OCI-LY1 (cell line): ENCODE measurements around the gene CYB5RL.

ENCODE experiments used
- H2AFZ ChIP-seq: fragments of 200-600 bp; sonication (generic), shearing (Covaris generic); 2 replicates; pipeline ENCODE4 v1.6.0; 2014; ENCODE audit warnings: antibody characterized with exemption, mild to moderate bottlenecking, low read length
- H3F3A ChIP-seq: fragments of 200-600 bp; sonication (generic), shearing (Covaris generic); 2 replicates; pipeline ENCODE4 v1.6.0; 2014; ENCODE audit warnings: mild to moderate bottlenecking, antibody characterized with exemption, low read length, moderate library complexity; ENCODE audit not compliant: insufficient read depth
- H3K27ac ChIP-seq: fragments of 200-600 bp; sonication (generic); 2 replicates; pipeline ENCODE4 v1.5.1; 2014; ENCODE audit warnings: low read length, mixed run types, mild to moderate bottlenecking, low read depth; ENCODE audit not compliant: poor library complexity, severe bottlenecking
- H3K27me3 ChIP-seq: fragments of 200-600 bp; sonication (generic); 2 replicates; pipeline ENCODE4 v1.6.0; 2014; ENCODE audit warnings: antibody characterized with exemption, mild to moderate bottlenecking, low read length, moderate library complexity; ENCODE audit not compliant: insufficient read depth
- H3K36me3 ChIP-seq: fragments of 200-600 bp; sonication (generic); 2 replicates; pipeline ENCODE4 v1.6.1; 2014; ENCODE audit warnings: mild to moderate bottlenecking, antibody characterized with exemption, low read length, moderate library complexity, mixed read lengths; ENCODE audit not compliant: insufficient read depth
- H3K4me1 ChIP-seq: fragments of 200-600 bp; sonication (generic); 2 replicates; pipeline ENCODE4 v1.5.1; 2014; ENCODE audit warnings: mild to moderate bottlenecking, low read length, moderate library complexity; ENCODE audit not compliant: insufficient read depth, severe bottlenecking
- H3K4me2 ChIP-seq: fragments of 200-600 bp; sonication (generic), shearing (Covaris generic); 2 replicates; pipeline ENCODE4 v1.6.1; 2014; ENCODE audit warnings: low read length
- H3K4me3 ChIP-seq: fragments of 200-600 bp; sonication (generic); 2 replicates; pipeline ENCODE4 v1.5.1; 2014; ENCODE audit warnings: low read length, low read depth, mild to moderate bottlenecking, mixed read lengths; ENCODE audit not compliant: poor library complexity, severe bottlenecking
- H3K79me2 ChIP-seq: fragments of 200-600 bp; shearing (Covaris generic); 2 replicates; pipeline ENCODE4 v1.6.1; 2016; ENCODE audit warnings: mixed run types, low read length, mixed read lengths; ENCODE audit not compliant: insufficient read depth
- H3K9ac ChIP-seq: fragments of 200-600 bp; sonication (generic), shearing (Covaris generic); 2 replicates; pipeline ENCODE4 v1.6.1; 2014; ENCODE audit warnings: mild to moderate bottlenecking, low read length, mixed read lengths
- H3K9me2 ChIP-seq: fragments of 200-600 bp; sonication (generic), shearing (Covaris generic); 2 replicates; pipeline ENCODE4 v1.6.1; 2014; ENCODE audit warnings: low read depth, mild to moderate bottlenecking, low read length, mixed read lengths
- H3K9me3 ChIP-seq: fragments of 200-600 bp; shearing (Covaris generic); 2 replicates; pipeline ENCODE4 v1.6.1; 2014; ENCODE audit warnings: low read length, mixed read lengths
- H4K20me1 ChIP-seq: fragments of 200-600 bp; sonication (generic), shearing (Covaris generic); 2 replicates; pipeline ENCODE4 v1.6.0; 2016; ENCODE audit warnings: mild to moderate bottlenecking, low read length; ENCODE audit not compliant: insufficient read depth
- EZH2 ChIP-seq: fragments of 200-600 bp; sonication (generic), shearing (Covaris generic); IDR thresholded peaks from 2 replicates; pipeline ENCODE4 v1.8.0; 2017; ENCODE audit warnings: borderline replicate concordance, mixed run types, mild to moderate bottlenecking, antibody characterized with exemption, low read length, moderate library complexity, mixed read lengths
- TF ChIP-seq, protein P1 (sequence below): fragments of 200-600 bp; sonication (generic), shearing (Covaris generic); IDR thresholded peaks from 2 replicates; pipeline ENCODE4 v1.5.1; 2017; ENCODE audit warnings: mild to moderate bottlenecking, antibody characterized with exemption, low read length, moderate library complexity, mixed read lengths

CYB5RL gene

DNA sequence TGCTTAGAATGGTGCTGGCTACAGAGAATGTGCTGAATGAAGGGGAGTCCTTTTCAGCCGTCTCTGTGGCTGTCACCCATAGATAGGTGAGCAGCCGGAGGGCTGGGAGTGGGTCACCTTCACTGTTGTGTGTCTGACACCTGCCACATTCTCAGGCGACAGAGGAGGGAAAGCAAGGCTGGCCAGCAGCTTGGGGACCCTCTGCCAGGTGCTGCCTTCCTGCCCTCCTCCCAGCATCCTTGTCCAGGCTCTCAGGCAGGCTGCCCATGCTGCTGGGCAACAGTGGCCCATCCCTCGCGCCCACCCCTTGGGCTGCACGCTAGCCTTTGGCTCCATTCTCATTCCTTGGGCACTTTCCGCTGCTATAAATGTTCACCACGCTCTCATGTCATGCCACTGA lies 22.1 kb downstream of the CYB5RL start:
- H3K79me2 ChIP-seq, result no peaks in the 10 kb centered on the region
- H3K9me2 ChIP-seq, result no peaks in the 10 kb centered on the region
- peaks cover 19% of the 10 kb centered on the region for H3K36me3 ChIP-seq
- H3K4me2 ChIP-seq, result no peak overlapping the region
- no peak overlapping the region for H3K9ac ChIP-seq
- no peaks in the 10 kb centered on the region for H3K27me3 ChIP-seq
- H2AFZ ChIP-seq, result no peak overlapping the region
- H3K9me3 ChIP-seq, result no peaks in the 10 kb centered on the region
- no peak overlapping the region for H3K4me3 ChIP-seq
- no peaks in the 10 kb centered on the region for H3F3A ChIP-seq
- TF ChIP-seq EZH2, result no peak
- no peaks in the 10 kb centered on the region for H4K20me1 ChIP-seq
- H3K27ac ChIP-seq, result no peak overlapping the region
- no peaks in the 10 kb centered on the region for H3K4me1 ChIP-seq

DNA sequence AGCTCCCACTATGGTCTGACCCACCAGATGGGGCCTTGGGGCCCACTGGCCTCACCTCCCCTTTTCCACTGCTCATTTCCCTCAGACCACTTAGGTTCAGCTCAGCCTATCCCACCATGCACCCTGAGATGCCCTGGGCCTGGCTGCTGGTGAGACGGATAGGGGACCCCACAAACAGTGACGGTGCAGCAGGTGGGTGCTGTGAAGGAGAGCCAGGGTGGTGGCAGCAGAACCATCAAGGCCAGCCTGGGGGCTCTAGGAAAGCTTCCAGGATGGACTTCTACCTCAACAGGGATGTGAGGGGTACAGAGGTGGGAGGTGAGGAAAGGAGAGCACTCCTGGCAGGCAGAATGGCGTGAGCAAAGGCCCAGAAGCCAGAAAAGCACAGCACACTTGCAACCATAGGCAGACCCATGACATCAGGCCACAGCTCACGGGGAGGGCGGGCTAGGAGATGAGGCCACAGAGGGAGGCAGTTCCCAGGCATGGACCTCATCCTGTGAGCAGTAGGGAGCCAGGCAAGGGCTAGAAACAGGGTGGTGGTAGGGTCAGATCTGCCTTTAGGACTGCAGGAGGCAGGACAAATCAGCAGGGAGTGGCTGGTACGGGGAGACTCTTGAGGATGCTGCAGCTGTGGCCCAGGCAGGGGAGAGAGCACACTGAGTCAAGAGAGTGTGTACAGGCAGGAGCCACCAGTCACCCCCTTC lies 23.1 kb downstream of the CYB5RL start:
- no peak overlapping the region for H2AFZ ChIP-seq
- H3K27ac ChIP-seq, result no peak overlapping the region
- H3K4me2 ChIP-seq, result no peak overlapping the region
- no peak overlapping the region for H3K4me3 ChIP-seq
- H3K4me1 ChIP-seq, result no peaks in the 10 kb centered on the region
- no peaks in the 10 kb centered on the region for H4K20me1 ChIP-seq
- H3K27me3 ChIP-seq, result no peaks in the 10 kb centered on the region
- H3K79me2 ChIP-seq, result no peaks in the 10 kb centered on the region
- no peaks in the 10 kb centered on the region for H3K9me2 ChIP-seq
- H3F3A ChIP-seq, result no peaks in the 10 kb centered on the region
- TF ChIP-seq, protein P1, sequence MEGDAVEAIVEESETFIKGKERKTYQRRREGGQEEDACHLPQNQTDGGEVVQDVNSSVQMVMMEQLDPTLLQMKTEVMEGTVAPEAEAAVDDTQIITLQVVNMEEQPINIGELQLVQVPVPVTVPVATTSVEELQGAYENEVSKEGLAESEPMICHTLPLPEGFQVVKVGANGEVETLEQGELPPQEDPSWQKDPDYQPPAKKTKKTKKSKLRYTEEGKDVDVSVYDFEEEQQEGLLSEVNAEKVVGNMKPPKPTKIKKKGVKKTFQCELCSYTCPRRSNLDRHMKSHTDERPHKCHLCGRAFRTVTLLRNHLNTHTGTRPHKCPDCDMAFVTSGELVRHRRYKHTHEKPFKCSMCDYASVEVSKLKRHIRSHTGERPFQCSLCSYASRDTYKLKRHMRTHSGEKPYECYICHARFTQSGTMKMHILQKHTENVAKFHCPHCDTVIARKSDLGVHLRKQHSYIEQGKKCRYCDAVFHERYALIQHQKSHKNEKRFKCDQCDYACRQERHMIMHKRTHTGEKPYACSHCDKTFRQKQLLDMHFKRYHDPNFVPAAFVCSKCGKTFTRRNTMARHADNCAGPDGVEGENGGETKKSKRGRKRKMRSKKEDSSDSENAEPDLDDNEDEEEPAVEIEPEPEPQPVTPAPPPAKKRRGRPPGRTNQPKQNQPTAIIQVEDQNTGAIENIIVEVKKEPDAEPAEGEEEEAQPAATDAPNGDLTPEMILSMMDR, result no peak
- TF ChIP-seq EZH2, result no peak
- peaks cover 11% of the 10 kb centered on the region for H3K36me3 ChIP-seq
- H3K9ac ChIP-seq, result no peak overlapping the region
- no peaks in the 10 kb centered on the region for H3K9me3 ChIP-seq

DNA sequence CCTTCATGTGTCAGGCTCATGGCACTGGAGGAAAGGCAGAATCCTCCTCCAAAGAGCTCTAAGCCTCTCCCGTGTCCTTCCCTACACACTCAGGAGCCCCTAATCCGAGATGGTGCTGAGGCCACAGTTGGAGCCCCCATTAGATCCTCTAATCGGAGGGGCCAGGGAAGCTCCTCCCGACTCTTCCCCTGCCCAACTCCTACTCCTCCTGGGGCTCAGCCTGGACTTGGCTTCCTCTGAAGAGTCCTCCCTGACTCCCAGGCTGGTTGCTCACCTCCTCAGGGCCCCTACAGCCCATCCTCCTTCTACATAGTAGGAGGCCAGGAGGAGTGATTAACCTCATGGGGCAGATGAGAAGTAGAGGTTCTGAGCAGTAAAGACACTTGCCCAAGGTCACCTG lies 25.7 kb downstream of the CYB5RL start:
- Histone ChIP-seq H3K9ac (no peak overlapping the region), H3K4me3 (no peak overlapping the region), H3K27me3 (no peaks in the 10 kb centered on the region), H3K9me3 (no peaks in the 10 kb centered on the region), H2AFZ (no peak overlapping the region), H3K9me2 (no peaks in the 10 kb centered on the region), H3K4me1 (no peaks in the 10 kb centered on the region), H3K36me3 (peaks cover 4% of the 10 kb centered on the region; the same call in 1 of the 2 replicates), H3K79me2 (no peaks in the 10 kb centered on the region), H3F3A (no peaks in the 10 kb centered on the region), H4K20me1 (no peaks in the 10 kb centered on the region), H3K4me2 (no peak overlapping the region), H3K27ac (no peak overlapping the region)
- no peak for TF ChIP-seq EZH2
- TF ChIP-seq, protein P1, result no peak

DNA sequence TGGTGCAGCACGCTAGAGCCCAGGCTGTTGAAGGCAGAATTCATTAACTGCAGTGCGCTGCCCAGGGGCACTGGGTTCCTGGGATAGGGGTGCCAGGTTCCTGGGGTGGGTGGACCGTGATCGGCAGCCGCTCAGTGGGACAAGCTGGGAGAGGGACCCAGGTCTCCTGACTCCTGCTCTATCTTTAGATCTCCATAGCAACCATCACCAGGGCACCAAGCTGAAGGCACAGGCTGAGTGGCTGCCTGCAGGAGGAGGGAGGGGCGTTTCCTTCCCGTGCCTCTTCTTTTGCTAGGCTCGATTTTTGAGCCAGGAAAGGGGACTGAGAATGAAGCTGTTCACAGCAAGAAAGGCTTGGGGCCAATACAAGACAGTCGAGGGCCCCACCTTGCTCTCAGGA lies 26.1 kb downstream of the CYB5RL start:
- H3K36me3 ChIP-seq, result no peaks in the 10 kb centered on the region
- H3K79me2 ChIP-seq, result no peaks in the 10 kb centered on the region
- no peaks in the 10 kb centered on the region for H3K27me3 ChIP-seq
- no peaks in the 10 kb centered on the region for H3K4me1 ChIP-seq
- no peaks in the 10 kb centered on the region for H4K20me1 ChIP-seq
- H3K9me2 ChIP-seq, result no peaks in the 10 kb centered on the region
- H3K27ac ChIP-seq, result no peak overlapping the region
- no peak overlapping the region for H3K9ac ChIP-seq
- H3K4me2 ChIP-seq, result no peak overlapping the region
- H3K4me3 ChIP-seq, result no peak overlapping the region
- H2AFZ ChIP-seq, result no peak overlapping the region
- H3K9me3 ChIP-seq, result no peaks in the 10 kb centered on the region
- no peaks in the 10 kb centered on the region for H3F3A ChIP-seq
- TF ChIP-seq, protein P1, result no peak
- TF ChIP-seq EZH2, result no peak
